ENCODE results near the gene TGIF1.

DNA sequence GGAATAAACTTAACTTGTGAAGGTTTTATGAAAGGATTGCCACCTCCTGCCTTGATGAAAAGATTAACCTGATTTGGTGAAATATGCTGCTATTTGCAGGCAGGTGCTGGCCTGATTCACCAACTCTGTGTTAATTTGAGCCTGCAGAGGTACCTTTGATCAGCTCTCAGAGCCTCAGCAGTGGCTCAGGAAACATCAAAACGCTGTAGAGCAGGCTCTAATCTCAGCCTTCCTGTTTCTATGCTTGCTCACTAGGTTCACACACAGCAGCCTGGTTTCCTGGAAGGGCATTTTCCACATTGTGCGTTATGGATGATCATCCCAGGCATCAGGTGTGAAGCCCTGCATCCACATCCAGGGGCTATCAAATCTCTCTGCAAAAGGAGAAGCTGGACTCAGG, 16.9 kb downstream of the TGIF1 start:
- TF ChIP-seq HDGF (IDR thresholded peaks at IDR 0.05; ENCODE audit: borderline replicate concordance) (no peak), SP1 (IDR thresholded peaks at IDR 0.05) (no peak), SUZ12 (IDR thresholded peaks at IDR 0.05) (no peak)

Measured in HEK293T (cell line).